Fibroblast of mammary gland (primary cell): ENCODE results near the gene PPEF1.
A peak's percentile ranks its signal among the peaks of the same experiment; 100 is the strongest.

Source experiments
- DNase-seq: peaks from one replicate; pipeline ENCODE4 v3.0.0-alpha.2; 2010; ENCODE audit warnings: low read depth
- H3K4me3 ChIP-seq: 2 replicates; pipeline ENCODE4 v1.5.1; 2011; ENCODE audit warnings: low read depth, mild to moderate bottlenecking, low read length, moderate library complexity; ENCODE audit not compliant: control insufficient read depth
- CTCF ChIP-seq: conservative IDR thresholded peaks from 2 replicates; pipeline ENCODE4 v1.5.1; 2011; ENCODE audit warnings: low read depth, low read length, inconsistent platforms; ENCODE audit not compliant: control insufficient read depth, insufficient read depth

Gene PPEF1

DNA sequence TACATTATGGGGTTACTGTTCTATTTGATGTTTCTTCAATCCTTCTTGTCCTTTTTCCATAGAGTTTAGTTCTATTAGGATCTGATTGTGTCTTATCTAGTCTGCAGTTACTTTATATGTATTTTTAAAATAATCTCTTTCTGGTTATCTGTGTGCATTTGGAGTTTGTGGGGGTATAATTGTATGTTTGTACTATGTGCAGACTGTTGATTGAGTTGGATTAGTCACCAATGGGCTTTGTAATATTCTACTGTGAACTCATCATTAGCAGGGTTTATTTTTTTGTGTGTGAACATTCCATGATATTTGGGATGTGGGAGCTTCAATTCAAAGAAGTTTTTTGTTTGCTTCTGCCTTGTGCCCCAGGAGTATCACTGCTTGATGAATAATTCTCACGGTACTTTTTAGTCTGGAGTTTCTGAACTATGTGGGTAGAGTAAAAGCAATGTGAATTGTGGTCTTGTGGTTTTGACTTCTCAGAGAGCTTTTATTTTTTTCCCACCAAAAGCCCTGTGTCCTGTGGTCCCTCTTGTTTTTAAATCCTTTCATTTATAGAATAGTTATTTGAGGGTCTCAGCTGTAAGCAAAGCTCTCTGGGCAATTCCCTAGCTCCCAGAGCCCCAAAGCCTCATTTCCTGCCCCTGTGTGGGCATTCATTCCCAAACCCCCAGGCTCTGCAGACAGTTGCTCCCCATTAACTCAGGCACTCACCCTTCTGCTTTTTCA lies 148.6 kb downstream of the PPEF1 start:
- TF ChIP-seq CTCF: no peak
- peak; percentile 41 for DNase-seq
- no peak overlapping the region for H3K4me3 ChIP-seq

DNA sequence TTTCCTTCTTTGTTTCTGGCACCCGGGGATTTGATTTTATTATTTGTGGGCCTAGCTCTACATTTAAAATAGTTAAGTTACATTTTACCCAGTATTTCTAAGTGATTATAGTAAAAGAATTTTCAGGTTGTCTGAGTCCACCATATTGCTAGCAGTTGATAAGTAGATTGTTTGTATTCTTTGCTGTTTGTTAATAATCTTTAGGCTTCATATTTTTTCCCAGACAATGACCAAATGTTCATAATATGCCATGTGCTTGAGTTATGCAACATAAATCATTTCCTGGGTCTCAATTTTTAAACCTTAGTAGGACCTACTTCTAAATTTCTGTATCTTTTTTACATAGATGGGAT lies 149.2 kb downstream of the PPEF1 start:
- H3K4me3 ChIP-seq: no peak overlapping the region
- TF ChIP-seq CTCF: no peak
- DNase-seq: no peak

DNA sequence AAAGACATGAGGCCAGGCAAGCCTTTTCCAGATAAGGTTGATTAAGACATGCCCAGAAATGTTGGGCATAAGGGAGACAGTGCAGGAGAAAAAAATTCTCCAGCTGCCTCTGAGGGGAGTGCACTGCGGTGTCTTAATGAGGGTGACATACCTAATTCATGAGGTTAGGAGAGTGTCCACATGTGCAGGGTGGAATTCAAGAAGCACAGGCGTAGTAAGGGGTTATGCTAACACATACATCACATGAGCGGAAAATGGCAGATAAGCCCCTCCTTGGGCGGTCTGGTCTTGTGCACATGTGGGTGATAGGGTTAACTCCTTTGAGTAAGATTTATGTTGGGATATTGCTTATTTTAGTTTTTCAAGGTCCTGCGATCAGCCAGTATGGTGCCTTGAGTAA lies 154.1 kb downstream of the PPEF1 start:
- no peak overlapping the region for H3K4me3 ChIP-seq
- TF ChIP-seq CTCF: no peak
- no peak for DNase-seq

DNA sequence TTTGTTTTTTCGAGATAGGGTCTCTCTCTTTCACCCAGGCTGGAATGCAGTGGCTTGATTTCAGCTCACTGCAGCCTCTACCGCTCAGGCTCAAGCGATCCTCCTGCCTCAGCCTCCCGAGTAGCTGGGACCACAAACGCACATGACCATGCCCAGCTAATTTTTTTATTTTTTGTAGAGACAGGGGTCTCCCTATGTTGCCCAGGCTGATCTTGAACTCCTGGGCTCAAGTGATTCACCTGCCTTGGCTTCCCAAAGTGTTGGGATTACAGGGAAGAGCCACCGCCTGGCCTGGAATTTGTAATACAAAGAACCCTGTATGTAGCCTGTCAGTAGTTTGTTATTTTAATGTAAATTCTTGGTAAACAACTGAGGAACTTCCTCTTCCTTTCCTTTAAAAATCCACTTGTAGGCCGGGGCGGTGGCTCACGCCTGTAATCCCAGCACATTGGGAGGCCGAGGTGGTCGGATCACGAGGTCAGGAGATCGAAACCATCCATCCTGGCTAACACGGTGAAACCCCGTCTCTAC lies 157.0 kb downstream of the PPEF1 start:
- no peak for TF ChIP-seq CTCF
- no peak for DNase-seq
- H3K4me3 ChIP-seq: no peak overlapping the region

DNA sequence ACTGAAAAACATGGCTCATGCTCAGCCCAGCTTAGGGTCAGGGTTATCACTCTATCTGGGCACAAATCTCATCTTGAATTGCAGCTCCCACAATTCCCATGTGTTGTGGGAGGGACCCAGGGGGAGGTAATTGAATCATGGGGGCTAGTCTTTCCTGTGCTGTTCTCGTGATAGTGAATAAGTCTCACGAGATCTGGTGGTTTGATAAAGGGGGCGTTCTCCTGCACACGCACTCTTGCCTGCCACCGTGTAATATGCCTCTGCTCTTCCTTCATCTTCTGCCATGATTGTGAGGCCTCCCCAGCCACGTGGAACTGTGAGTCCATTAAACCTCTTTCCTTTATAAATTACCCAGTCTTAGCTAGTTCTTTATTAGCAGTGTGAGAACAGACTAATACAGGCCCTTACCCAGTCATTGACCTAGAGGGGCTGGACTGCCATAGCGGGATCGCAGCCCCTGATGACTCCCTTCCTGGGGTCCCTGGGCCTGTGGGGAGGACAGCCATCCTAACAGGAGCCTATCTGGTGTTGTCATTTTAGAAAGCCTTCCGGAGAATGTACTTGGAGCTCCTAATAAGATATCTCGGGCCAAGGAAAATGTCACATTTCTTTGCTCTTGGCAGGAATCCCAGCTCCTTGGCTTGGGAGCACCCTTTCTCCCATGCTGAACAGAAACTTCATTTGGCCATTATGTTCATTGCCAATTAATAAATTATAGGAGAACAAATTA lies 163.9 kb downstream of the PPEF1 start:
- no peak for TF ChIP-seq CTCF
- no peak overlapping the region for H3K4me3 ChIP-seq
- peak; percentile 13 for DNase-seq

GRCh38 chrX:18871970-18872369 lies 164.5 kb downstream of the PPEF1 start:
- no peak overlapping the region for H3K4me3 ChIP-seq
- no peak for DNase-seq
- TF ChIP-seq CTCF: no peak
